CD8-positive, alpha-beta memory T cell (primary cell): Measurements from ENCODE around the gene TAC3. TPM values are rescaled to one million over a fixed set of nuclear protein-coding genes. Genes with fewer than 3 reads are reported as not detected.

Experiments used
- CTCF ChIA-PET: fragments of 350-600 bp; sonication (Branson Sonifier 250); formaldehyde crosslinking; loops from one replicate; lab custom pipeline; 2021; ENCODE audit warnings: antibody characterized with exemption; lab: Charles Lee
- POLR2A ChIA-PET: fragments of 350-600 bp; sonication (Branson Sonifier 250); formaldehyde crosslinking; loops from one replicate; lab custom pipeline; 2021; ENCODE audit warnings: antibody characterized with exemption; lab: Charles Lee
- DNase-seq, 5 donors: peaks; one replicate each; pipeline versions ENCODE4 v3.0.0 to v3.0.0-alpha.2; 2020 to 2022; ENCODE audit warnings: mixed read lengths in 1 of 5
- H3K27ac ChIP-seq: one replicate; pipeline ENCODE4 v1.7.0; 2013; ENCODE audit warnings: low read depth, mild to moderate bottlenecking, low read length, moderate library complexity
- H3K27me3 ChIP-seq: 2 replicates; pipeline ENCODE4 v1.7.0; 2013; ENCODE audit warnings: low read length, mild to moderate bottlenecking; ENCODE audit not compliant: insufficient read depth, poor library complexity, severe bottlenecking
- H3K36me3 ChIP-seq: 2 replicates; pipeline ENCODE4 v1.7.0; 2013; ENCODE audit warnings: mild to moderate bottlenecking, low read length, moderate library complexity; ENCODE audit not compliant: insufficient read depth
- H3K4me1 ChIP-seq: 2 replicates; pipeline ENCODE4 v1.7.0; 2013; ENCODE audit warnings: mild to moderate bottlenecking, low read length, moderate library complexity; ENCODE audit not compliant: insufficient read depth
- H3K4me3 ChIP-seq: 2 replicates; pipeline ENCODE4 v1.7.0; 2013; ENCODE audit warnings: mild to moderate bottlenecking, low read length
- H3K9me3 ChIP-seq: 2 replicates; pipeline ENCODE4 v1.7.0; 2013; ENCODE audit warnings: mild to moderate bottlenecking, low read length
- H3K27ac Mint-ChIP-seq, 8 donors: one replicate each; pipeline ENCODE4 v1.8.0; 2020 to 2021; ENCODE audit warnings: mixed read lengths in 8 of 8, mild to moderate bottlenecking in 6 of 8, inconsistent platforms in 3 of 8, moderate library complexity in 3 of 8
- H3K27me3 Mint-ChIP-seq, 2 donors: one replicate each; pipeline ENCODE4 v1.8.0; 2020 to 2021; ENCODE audit warnings: mixed read lengths in 2 of 2, mild to moderate bottlenecking in 1 of 2, moderate library complexity in 1 of 2
- H3K36me3 Mint-ChIP-seq, 3 donors: one replicate each; pipeline ENCODE4 v1.8.0; 2020 to 2021; ENCODE audit warnings: mixed read lengths in 3 of 3, inconsistent platforms in 1 of 3, mild to moderate bottlenecking in 1 of 3
- H3K4me1 Mint-ChIP-seq, 3 donors: one replicate each; pipeline ENCODE4 v1.8.0; 2020 to 2021; ENCODE audit warnings: mixed read lengths in 3 of 3, inconsistent platforms in 1 of 3, mild to moderate bottlenecking in 1 of 3
- H3K4me3 Mint-ChIP-seq, 7 donors: one replicate each; pipeline ENCODE4 v1.8.0; 2020 to 2021; ENCODE audit warnings: mixed read lengths in 7 of 7, mild to moderate bottlenecking in 6 of 7, moderate library complexity in 4 of 7, inconsistent platforms in 2 of 7
- H3K9me3 Mint-ChIP-seq, 5 donors: one replicate each; pipeline ENCODE4 v1.8.0; 2020 to 2022; ENCODE audit warnings: mixed read lengths in 5 of 5, mild to moderate bottlenecking in 3 of 5, moderate library complexity in 2 of 5, inconsistent platforms in 1 of 5
- polyA plus RNA-seq: library from polyadenylated mRNA; unstranded; fragments of 300-500 nt; fragmentation: Illumina TruSeq; gene quantifications from one replicate; pipeline ENCODE4 v1.2.3, GENCODE V29; 2021
- total RNA-seq, 2 experiments: library from RNA; stranded (reverse); gene quantifications; one replicate each; pipeline ENCODE4 v1.2.3, GENCODE V29; 2021

TAC3 gene
- total and polyA plus RNA-seq, 3 experiments from 2014 or later = not detected

DNA sequence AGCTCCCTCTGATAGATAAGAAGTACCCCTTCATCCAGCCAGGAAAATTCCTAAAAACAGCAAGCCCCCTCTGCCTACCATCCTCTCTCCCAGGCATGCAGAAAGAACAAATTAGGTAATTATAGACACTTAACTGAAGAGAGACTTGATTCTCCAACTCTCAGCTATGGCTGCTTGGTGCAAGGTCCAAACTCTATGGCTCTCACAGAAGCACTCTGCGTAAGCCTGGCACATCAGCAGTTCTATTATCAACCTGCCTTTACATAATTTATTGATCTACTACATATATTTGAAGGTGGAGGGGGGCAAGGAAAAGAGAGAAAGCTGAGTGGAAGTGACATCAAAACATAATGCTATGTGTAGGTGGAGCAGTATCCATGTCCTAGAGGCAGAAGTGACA lies 34.7 kb upstream of the TAC3 start:
- Histone ChIP-seq H3K36me3 (no peaks in the 10 kb centered on the region), H3K9me3 (no peaks in the 10 kb centered on the region), H3K4me3 (no peak overlapping the region), H3K4me1 (peaks cover 20% of the 10 kb centered on the region), H3K27me3 (no peaks in the 10 kb centered on the region), H3K27ac (no peak overlapping the region)
- CTCF ChIA-PET = interaction anchor here (1.3 to 1.4 kb wide), 2 partner anchors 18 to 67 kb away, joined by 3 read pairs; no protein-coding TSS in a partner anchor
- peaks cover 21 to 26% (median 26%) of the 10 kb centered on the region in 3 donors for H3K4me1 Mint-ChIP-seq
- peak overlapping the region in 2 of 8 donors; percentile 3 to 65 for H3K27ac Mint-ChIP-seq
- H3K4me3 Mint-ChIP-seq = no peak overlapping the region
- peaks cover 0 to 4% (median 0%) of the 10 kb centered on the region in 3 donors for H3K36me3 Mint-ChIP-seq
- no peak for DNase-seq
- H3K9me3 Mint-ChIP-seq = no peaks in the 10 kb centered on the region
- POLR2A ChIA-PET = no interaction called here
- peaks cover 0 to 3% of the 10 kb centered on the region in 2 donors for H3K27me3 Mint-ChIP-seq

DNA sequence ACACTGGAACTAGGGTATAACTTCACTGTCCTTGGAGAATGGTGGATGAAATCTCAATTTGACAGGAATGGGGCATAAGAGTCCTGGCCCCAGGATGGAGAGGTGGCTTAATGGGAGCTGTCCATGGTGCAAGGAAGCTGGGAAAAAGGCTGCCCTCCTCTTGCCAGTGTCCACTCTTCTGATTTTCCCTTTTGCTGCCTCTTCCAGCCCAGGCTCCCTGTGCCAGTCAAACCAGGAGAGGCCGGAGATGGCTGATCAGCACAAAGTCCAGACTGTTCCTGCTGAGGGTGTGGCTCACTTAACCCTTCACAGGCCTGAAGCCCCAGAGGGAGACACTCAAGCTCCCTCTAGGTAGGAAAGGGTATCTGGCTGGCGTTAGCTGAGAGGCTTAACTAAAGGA lies 33.6 kb upstream of the TAC3 start, which contains the start of gene MYO1A:
Gene MYO1A (minus strand): TSS at position 240 of the 400 bp plus-strand sequence. CDS start 1,806 bp downstream, outside the sequence.
- Mint-ChIP-seq H3K4me3 (no peak within 1 kb of the TSS), H3K9me3 (no peaks in the 10 kb centered on the region), H3K36me3 (peaks cover 0 to 4% (median 0%) of the 10 kb centered on the region in 3 donors), H3K27me3 (peaks cover 3 to 5% of the 10 kb centered on the region in 2 donors), H3K27ac (peak within 1 kb of the TSS in 4 of 8 donors; percentile 11 to 65 (median 50)), H3K4me1 (peaks cover 24 to 29% (median 28%) of the 10 kb centered on the region in 3 donors)
- H3K9me3 ChIP-seq = no peaks in the 10 kb centered on the region
- POLR2A ChIA-PET = no interaction called here
- H3K27ac ChIP-seq = no peak within 1 kb of the TSS
- no peak for DNase-seq
- CTCF ChIA-PET = interaction anchor here (1.0 to 1.3 kb wide), 2 partner anchors 22 to 68 kb away, joined by 3 read pairs; no protein-coding TSS in a partner anchor
- peaks cover 20% of the 10 kb centered on the region for H3K4me1 ChIP-seq
- H3K27me3 ChIP-seq = no peaks in the 10 kb centered on the region
- no peak within 1 kb of the TSS for H3K4me3 ChIP-seq
- no peaks in the 10 kb centered on the region for H3K36me3 ChIP-seq

DNA sequence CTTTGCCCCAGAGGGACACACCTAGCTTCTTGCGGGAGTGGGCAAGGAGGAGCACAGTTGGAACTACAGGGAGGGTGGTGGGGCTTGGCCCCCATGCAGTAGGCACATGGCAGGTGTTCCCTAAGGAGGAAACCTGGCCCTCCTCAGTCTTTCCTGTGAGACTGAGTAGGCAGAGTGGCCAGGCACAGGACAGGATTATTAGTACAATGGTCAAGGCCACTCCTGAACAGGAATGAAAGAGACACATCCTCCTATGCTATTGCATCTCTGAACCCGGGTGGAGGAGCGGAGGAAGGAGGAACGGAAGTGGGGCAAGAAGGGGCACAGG lies 32.8 kb upstream of the TAC3 start:
- Mint-ChIP-seq H3K4me1 (peaks cover 24 to 29% (median 28%) of the 10 kb centered on the region in 3 donors), H3K27ac (peak overlapping the region in 2 of 8 donors; percentile 11 to 48), H3K9me3 (no peaks in the 10 kb centered on the region), H3K36me3 (peaks cover 0 to 3% (median 0%) of the 10 kb centered on the region in 3 donors), H3K4me3 (no peak overlapping the region), H3K27me3 (peaks cover 3 to 5% of the 10 kb centered on the region in 2 donors)
- no peaks in the 10 kb centered on the region for H3K9me3 ChIP-seq
- no peaks in the 10 kb centered on the region for H3K36me3 ChIP-seq
- H3K27me3 ChIP-seq = no peaks in the 10 kb centered on the region
- ChIA-PET CTCF (no interaction called here), POLR2A (no interaction called here)
- H3K4me3 ChIP-seq = no peak overlapping the region
- no peak overlapping the region for H3K27ac ChIP-seq
- H3K4me1 ChIP-seq = peaks cover 20% of the 10 kb centered on the region
- no peak for DNase-seq

DNA sequence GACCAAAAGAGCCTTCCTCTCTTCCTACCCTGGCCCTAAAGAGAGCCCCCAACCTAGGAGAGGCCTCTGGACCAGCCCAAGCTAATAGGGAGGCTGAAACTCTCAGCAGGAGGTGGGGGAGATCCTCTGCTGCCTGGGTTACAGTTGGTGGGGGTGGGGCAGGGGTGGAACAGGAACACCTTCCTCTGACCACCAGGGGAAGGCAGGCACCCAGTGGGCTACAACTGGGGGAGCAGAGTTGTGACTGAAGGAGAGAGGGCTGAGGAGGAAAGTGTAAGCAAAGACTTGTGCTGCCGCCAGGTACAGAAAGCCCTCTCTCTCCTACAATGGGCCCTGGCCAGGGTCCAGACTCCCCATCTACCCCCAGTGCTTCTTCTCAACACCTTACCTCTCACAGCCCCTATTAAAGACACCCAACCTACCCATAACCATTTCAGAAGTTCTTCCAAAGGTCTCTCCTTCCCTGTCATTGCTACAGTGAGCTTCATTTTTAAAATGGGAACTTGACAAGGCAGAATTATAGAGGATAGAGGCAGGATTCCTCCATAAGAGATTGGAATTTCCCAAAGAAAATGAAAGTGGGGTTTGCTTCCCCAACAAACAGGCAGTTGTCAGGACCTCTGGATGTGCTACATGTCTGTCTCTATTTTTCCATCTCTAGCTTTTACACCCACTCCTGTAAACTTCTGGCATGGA lies 32.2 kb upstream of the TAC3 start:
- Mint-ChIP-seq H3K9me3 (no peaks in the 10 kb centered on the region), H3K27ac (peak overlapping the region in 3 of 8 donors; percentile 11 to 87 (median 48)), H3K4me3 (peak overlapping the region in 1 of 7 donors; percentile 29), H3K4me1 (peaks cover 24 to 29% (median 28%) of the 10 kb centered on the region in 3 donors), H3K36me3 (no peaks in the 10 kb centered on the region), H3K27me3 (peaks cover 3 to 9% of the 10 kb centered on the region in 2 donors)
- Histone ChIP-seq H3K36me3 (no peaks in the 10 kb centered on the region), H3K4me1 (peaks cover 20% of the 10 kb centered on the region), H3K9me3 (no peaks in the 10 kb centered on the region), H3K4me3 (no peak overlapping the region), H3K27ac (no peak overlapping the region), H3K27me3 (no peaks in the 10 kb centered on the region)
- ChIA-PET CTCF (interaction anchor here (0.9 to 1.4 kb wide), 3 partner anchors 8 to 63 kb away, joined by 3 to 7 read pairs (median 6); partner anchors contain the start of gene STAT6), POLR2A (no interaction called here)
- no peak for DNase-seq

DNA sequence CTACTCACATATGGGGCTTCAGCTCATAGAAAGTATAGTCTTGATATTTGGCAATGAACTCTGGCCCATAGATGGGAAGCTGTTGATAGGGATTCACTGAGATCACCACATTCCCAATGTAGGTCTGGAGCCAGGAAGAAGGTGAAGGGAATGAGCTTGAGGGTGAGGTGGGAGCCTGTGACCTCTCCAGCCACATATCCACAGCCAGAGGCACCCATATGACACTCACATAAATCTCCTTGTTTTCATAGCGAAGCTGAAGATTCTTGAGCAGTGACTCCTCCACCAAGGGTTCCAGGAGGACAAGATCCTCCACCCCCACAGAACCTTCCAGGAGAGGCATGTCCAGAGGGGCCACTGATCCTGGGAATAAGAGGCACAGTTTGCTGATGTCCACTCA lies 31.7 kb upstream of the TAC3 start:
- no peaks in the 10 kb centered on the region for H3K27me3 ChIP-seq
- Mint-ChIP-seq H3K9me3 (no peaks in the 10 kb centered on the region), H3K4me1 (peaks cover 24 to 29% (median 28%) of the 10 kb centered on the region in 3 donors), H3K36me3 (no peaks in the 10 kb centered on the region), H3K4me3 (peak overlapping the region in 2 of 7 donors; percentile 62 to 64), H3K27me3 (peaks cover 3 to 14% of the 10 kb centered on the region in 2 donors), H3K27ac (peak overlapping the region in 4 of 8 donors; percentile 34 to 87 (median 58))
- peak overlapping the region; percentile 15 for H3K4me3 ChIP-seq
- H3K36me3 ChIP-seq = no peaks in the 10 kb centered on the region
- DNase-seq = no peak
- peaks cover 20% of the 10 kb centered on the region for H3K4me1 ChIP-seq
- ChIA-PET CTCF (interaction anchor here (0.9 to 1.4 kb wide), 3 partner anchors 9 to 64 kb away, joined by 3 to 7 read pairs (median 6); partner anchors contain the start of gene STAT6), POLR2A (interaction anchor here (0.5 to 0.8 kb wide), 3 partner anchors 64 to 363 kb away, joined by 3 to 7 read pairs (median 3); no protein-coding TSS in a partner anchor)
- H3K9me3 ChIP-seq = no peaks in the 10 kb centered on the region
- no peak overlapping the region for H3K27ac ChIP-seq

DNA sequence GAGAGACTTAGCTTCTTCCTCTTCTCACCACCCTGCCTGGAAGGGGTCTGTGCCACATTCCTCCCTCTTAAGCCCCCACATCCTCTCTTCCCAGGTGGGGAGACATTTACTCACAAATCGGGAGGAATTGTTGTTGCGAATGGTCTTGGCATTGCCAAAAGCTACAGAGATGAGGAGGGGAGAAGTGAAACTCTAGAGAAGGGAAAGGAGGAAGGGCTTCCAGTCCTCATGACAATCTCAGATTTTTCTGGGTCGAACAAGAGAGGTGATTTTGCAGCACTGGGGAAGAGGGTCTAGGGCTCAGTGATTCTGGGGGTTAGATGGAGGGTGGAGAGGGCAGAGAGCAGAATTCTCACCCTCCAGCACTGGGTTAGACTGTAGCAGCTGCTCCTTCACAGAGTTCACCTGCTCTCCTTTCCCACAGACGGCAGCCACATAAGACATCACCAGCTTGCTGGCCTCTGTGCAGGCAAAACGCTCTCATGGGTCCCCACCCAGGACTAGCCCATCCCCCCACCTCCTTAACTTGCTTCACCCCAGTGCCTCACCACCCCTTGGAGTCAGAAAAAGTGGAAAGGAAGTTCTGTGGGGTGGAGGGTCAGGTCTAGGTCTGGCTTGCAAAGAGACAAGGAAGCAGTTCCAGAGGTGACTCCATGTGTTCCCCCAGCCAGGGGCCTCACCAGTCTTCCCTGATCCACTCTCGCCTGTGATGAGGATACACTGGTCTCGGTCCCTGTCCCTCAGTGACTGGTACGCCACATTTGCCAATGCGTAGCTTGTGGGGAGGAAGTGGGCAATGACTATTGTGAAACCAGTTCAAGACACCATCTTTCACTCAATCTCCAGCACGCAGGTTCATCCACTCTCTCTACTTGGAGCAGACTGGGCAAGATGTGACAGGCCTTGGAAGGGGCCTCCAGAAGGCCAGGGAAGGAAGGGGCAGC lies 30.9 kb upstream of the TAC3 start:
- Mint-ChIP-seq H3K27ac (peak overlapping the region in 7 of 8 donors; percentile 34 to 87 (median 76)), H3K36me3 (no peaks in the 10 kb centered on the region), H3K4me1 (peaks cover 24 to 29% (median 28%) of the 10 kb centered on the region in 3 donors), H3K27me3 (peaks cover 3 to 18% of the 10 kb centered on the region in 2 donors), H3K9me3 (no peaks in the 10 kb centered on the region), H3K4me3 (peak overlapping the region in 6 of 7 donors; percentile 48 to 86 (median 63))
- ChIA-PET POLR2A (interaction anchor here (0.5 to 0.8 kb wide), 3 partner anchors 65 to 362 kb away, joined by 3 to 7 read pairs (median 3); no protein-coding TSS in a partner anchor), CTCF (interaction anchor here (0.9 to 1.4 kb wide), 4 partner anchors 10 to 65 kb away, joined by 3 to 7 read pairs (median 4); partner anchors contain the start of gene STAT6)
- Histone ChIP-seq H3K4me3 (peak overlapping the region; percentile 15), H3K27ac (no peak overlapping the region), H3K36me3 (no peaks in the 10 kb centered on the region), H3K9me3 (no peaks in the 10 kb centered on the region), H3K4me1 (peaks cover 20% of the 10 kb centered on the region), H3K27me3 (no peaks in the 10 kb centered on the region)
- DNase-seq = peak in 4 of 5 donors; percentile 6 to 55 (median 27)

DNA sequence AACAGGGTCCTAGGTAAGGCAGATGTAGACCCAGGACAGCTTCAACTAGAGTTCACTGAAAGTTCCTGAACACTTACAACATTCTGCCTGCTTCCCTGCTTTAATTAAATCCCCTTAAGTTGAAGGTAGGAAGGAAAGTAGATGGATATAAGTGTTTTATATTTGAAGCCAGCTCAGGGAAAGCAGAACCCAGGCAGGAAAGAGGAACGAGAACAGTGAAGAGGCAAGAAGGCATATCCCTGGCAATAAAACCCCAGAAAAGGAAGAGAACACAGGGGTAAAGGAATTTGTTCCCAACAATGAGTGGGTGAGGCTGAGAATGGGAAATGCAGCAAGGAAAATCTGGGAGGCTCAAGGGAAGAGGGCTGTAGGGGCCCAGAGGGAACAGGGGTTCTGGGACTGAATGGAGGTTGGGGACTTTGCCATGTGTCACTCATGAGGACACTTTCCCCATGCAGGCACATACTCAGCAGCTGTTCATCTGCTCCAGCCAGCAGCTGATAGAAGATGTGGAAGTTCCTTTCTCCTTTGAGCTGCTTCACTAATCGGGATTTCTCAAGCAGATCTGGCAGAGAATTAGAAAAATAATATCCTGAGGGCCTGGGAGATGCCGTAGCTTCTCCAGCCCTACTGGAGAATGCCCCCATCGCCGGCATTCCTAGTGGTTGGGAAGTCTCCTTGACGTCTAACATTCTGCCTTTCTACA lies 29.9 kb upstream of the TAC3 start:
- H3K4me1 Mint-ChIP-seq = peaks cover 24 to 29% (median 28%) of the 10 kb centered on the region in 3 donors
- H3K27ac ChIP-seq = no peak overlapping the region
- CTCF ChIA-PET = interaction anchor here (0.8 to 1.3 kb wide), 2 partner anchors 23 to 65 kb away, joined by 3 read pairs; partner anchors contain the start of gene STAT6
- no peaks in the 10 kb centered on the region for H3K27me3 ChIP-seq
- no peak for DNase-seq
- H3K36me3 ChIP-seq = no peaks in the 10 kb centered on the region
- no peaks in the 10 kb centered on the region for H3K9me3 ChIP-seq
- peak overlapping the region in 4 of 8 donors; percentile 8 to 49 (median 24) for H3K27ac Mint-ChIP-seq
- H3K27me3 Mint-ChIP-seq = peaks cover 3 to 24% of the 10 kb centered on the region in 2 donors
- H3K4me1 ChIP-seq = peaks cover 20% of the 10 kb centered on the region
- no peaks in the 10 kb centered on the region for H3K36me3 Mint-ChIP-seq
- H3K4me3 ChIP-seq = no peak overlapping the region
- peak overlapping the region in 2 of 7 donors; percentile 43 to 48 for H3K4me3 Mint-ChIP-seq
- H3K9me3 Mint-ChIP-seq = no peaks in the 10 kb centered on the region
- POLR2A ChIA-PET = no interaction called here
